Stomach smooth muscle (tissue), 2 donors: ENCODE results near the gene MYO15B.

Experiments
- H3K27ac ChIP-seq: one replicate; pipeline ENCODE4 v1.7.0; 2013; ENCODE audit warnings: mild to moderate bottlenecking, low read length, inconsistent platforms
- H3K27me3 ChIP-seq, 2 donors: one replicate each; pipeline ENCODE4 v1.7.0; 2013; ENCODE audit warnings: low read length in 2 of 2; ENCODE audit not compliant: insufficient read depth in 2 of 2, control insufficient read depth in 1 of 2
- H3K36me3 ChIP-seq, 2 donors: one replicate each; pipeline ENCODE4 v1.7.0; 2013; ENCODE audit warnings: low read length in 2 of 2; ENCODE audit not compliant: control insufficient read depth in 2 of 2, insufficient read depth in 2 of 2
- H3K4me1 ChIP-seq: one replicate; pipeline ENCODE4 v1.7.0; 2013; ENCODE audit warnings: low read length; ENCODE audit not compliant: control insufficient read depth, insufficient read depth
- H3K4me3 ChIP-seq, 2 donors: one replicate each; pipeline ENCODE4 v1.7.0; 2013; ENCODE audit warnings: low read length in 2 of 2
- H3K9ac ChIP-seq, 2 donors: one replicate each; pipeline ENCODE4 v1.7.0; 2013; ENCODE audit warnings: low read length in 2 of 2, mild to moderate bottlenecking in 1 of 2
- H3K9me3 ChIP-seq, 2 donors: one replicate each; pipeline ENCODE4 v1.7.0; 2013; ENCODE audit warnings: low read length in 2 of 2; ENCODE audit not compliant: control insufficient read depth in 2 of 2
- donor health status: healthy.
- donor health status: Pancreatic carcinoma.

MYO15B gene

DNA sequence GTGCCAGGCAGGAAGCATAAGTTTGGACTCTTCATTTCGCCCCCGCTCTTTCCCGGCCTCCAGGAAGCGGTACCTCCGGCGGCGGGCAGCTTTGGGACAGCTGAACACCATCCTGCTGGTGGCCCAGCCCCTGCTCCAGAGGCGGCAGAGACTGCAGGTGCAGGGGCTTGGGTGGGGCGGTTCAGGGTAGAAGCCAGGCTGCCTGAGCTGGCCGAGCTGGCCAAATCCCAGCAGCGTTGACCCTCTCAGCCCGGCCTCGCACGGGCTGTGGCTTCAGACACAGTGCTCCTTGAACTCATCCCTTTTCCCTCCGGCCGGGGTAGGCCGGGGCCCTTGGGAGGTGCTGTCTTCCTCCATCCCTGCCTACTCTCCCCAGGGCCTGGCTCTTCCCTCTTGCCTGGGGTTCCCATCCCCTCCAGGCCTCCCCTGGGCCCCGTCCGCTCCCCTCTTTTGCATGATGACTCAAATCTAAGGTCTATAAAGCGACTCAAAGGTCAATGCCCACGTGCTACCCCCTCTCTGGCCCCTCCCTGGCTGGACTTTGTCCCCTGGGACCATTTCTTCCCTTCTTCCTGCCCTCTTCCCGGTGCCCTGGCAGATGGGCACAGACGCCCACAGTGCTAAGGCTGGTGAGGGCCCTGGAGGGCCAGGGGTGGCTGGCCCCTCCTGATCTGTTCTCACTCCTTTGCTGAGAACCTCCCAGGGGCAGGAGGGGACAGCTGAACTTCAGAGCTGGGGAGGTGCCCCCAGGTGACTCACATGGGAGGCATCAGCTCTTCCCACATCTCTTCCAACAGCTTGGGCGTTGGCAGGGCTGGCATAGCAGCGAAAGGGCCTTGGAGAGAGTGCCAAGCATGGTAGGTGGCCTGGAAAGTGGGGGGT lies 22.7 kb downstream of the MYO15B start:
- Histone ChIP-seq H3K27me3 (no peaks in the 10 kb centered on the region), H3K9me3 (no peaks in the 10 kb centered on the region), H3K4me3 (no peak overlapping the region), H3K27ac (no peak overlapping the region), H3K9ac (no peak overlapping the region), H3K36me3 (peaks cover 3 to 5% of the 10 kb centered on the region in 2 donors), H3K4me1 (no peaks in the 10 kb centered on the region)

DNA sequence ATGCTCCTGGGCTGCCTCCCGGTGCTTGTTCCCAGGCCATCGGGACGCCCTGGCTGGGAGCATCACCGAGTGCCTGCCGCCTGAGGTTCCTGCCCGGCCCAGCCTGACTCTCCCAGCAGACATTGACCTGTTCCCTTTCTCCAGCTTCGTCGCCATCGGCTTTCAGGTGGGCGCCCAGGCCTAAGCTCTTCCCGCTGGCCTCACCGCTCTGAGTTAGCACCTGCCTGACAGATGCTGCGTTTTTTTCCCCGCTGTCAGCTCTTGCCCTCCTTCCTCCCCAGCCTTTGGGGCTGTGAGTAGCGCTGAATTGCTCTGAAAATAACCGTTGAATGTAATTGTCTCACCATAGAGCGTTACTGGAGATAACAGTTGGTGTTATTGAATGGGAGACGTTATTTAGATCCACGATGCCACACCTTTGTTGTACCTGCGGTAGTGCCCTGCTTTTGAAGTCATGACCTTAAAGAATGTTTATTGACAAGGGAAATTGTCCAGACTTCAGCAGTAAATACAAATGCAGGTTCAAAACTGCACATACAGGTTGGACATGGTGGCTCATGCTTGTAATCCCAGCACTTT lies 24.3 kb downstream of the MYO15B start:
- Histone ChIP-seq H3K36me3 (peaks cover 3 to 4% of the 10 kb centered on the region in 2 donors), H3K27me3 (no peaks in the 10 kb centered on the region), H3K4me1 (no peaks in the 10 kb centered on the region), H3K9me3 (no peaks in the 10 kb centered on the region), H3K27ac (no peak overlapping the region), H3K9ac (no peak overlapping the region), H3K4me3 (no peak overlapping the region)

DNA sequence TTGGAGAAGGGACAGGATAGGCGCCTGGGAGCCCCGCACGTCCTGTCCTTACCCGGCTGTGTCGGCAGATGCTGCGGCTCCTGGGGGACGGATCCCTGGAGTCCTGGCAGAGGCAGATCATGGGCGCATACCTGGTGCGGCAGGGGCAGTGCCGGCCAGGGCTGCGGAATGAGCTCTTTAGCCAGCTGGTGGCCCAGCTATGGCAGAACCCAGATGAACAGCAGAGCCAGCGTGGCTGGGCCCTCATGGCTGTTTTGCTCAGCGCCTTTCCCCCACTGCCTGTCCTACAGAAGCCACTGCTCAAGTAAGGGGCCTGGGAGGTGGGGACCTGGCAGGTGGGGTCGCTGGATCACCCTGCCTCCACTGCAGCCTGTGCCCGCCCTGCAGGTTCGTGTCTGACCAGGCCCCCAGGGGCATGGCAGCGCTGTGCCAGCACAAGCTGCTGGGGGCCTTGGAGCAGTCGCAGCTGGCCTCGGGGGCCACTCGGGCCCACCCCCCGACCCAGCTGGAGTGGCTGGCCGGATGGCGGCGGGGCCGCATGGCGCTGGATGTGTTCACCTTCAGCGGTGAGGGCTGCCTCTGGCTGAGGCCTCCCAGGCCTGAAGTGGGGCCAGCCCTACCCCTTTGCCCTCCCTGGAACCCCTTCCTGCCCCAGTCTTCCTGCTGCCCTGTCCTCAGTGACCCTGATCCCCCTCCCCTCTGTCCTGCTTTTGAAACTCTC lies 25.5 kb downstream of the MYO15B start:
- no peaks in the 10 kb centered on the region for H3K27me3 ChIP-seq
- H3K27ac ChIP-seq = no peak overlapping the region
- no peaks in the 10 kb centered on the region for H3K9me3 ChIP-seq
- H3K9ac ChIP-seq = no peak overlapping the region
- H3K4me3 ChIP-seq = no peak overlapping the region
- H3K36me3 ChIP-seq = peaks cover 7 to 8% of the 10 kb centered on the region in 2 donors
- no peaks in the 10 kb centered on the region for H3K4me1 ChIP-seq

DNA sequence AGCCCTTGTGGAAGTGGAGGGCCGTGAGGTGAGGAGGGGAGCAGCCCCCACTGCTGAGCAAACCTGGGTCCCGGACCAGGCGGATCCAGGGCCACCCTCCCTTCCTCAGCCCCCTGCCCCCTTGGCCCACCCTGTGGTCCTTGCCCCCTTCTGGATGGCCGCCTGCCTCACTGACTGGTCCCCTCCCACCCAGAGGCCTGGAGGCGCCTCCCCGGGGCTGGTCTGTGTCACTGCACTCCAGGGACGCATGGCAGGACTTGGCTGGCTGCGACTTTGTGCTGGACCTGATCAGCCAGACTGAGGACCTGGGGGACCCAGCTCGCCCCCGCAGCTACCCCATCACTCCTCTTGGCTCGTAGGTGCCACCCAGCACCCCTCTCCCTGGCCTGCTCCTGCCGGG lies 26.4 kb downstream of the MYO15B start:
- no peaks in the 10 kb centered on the region for H3K4me1 ChIP-seq
- H3K36me3 ChIP-seq = peaks cover 9 to 10% of the 10 kb centered on the region in 2 donors
- no peaks in the 10 kb centered on the region for H3K9me3 ChIP-seq
- no peaks in the 10 kb centered on the region for H3K27me3 ChIP-seq
- H3K27ac ChIP-seq = no peak overlapping the region
- no peak overlapping the region for H3K9ac ChIP-seq
- no peak overlapping the region for H3K4me3 ChIP-seq

DNA sequence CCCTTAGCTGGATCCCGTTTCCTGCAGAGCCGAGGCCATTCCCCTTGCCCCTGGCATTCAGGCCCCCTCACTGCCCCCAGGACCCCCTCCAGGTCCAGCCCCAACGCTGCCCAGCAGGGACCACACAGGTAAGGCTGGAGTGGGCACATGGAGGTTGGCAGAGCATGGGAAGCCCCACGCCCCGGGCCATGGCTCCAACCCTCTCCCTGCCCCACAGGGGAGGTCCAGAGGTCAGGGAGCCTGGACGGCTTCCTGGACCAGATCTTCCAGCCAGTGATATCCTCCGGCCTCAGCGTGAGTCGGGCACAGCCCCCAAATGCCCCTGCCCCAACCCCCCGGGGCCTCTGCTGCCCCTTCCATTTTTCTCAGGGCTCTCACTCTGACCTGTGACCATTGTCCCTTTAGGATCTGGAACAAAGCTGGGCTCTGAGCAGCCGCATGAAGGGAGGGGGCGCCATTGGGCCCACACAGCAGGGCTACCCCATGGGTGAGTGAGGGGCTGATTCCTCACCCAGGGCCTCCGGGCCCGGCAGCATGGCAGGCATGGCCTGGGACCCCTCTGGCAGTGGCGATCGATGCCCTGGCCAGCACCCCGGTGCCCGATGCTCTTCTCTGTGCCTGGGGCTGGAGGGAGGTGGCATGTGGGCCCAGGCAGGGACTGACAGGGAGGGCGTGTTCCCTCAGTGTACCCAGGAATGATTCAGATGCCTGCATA lies 27.1 kb downstream of the MYO15B start:
- H3K36me3 ChIP-seq = peaks cover 9 to 10% of the 10 kb centered on the region in 2 donors
- H3K9me3 ChIP-seq = no peaks in the 10 kb centered on the region
- no peak overlapping the region for H3K27ac ChIP-seq
- H3K9ac ChIP-seq = no peak overlapping the region
- H3K4me3 ChIP-seq = no peak overlapping the region
- H3K27me3 ChIP-seq = no peaks in the 10 kb centered on the region
- no peaks in the 10 kb centered on the region for H3K4me1 ChIP-seq

DNA sequence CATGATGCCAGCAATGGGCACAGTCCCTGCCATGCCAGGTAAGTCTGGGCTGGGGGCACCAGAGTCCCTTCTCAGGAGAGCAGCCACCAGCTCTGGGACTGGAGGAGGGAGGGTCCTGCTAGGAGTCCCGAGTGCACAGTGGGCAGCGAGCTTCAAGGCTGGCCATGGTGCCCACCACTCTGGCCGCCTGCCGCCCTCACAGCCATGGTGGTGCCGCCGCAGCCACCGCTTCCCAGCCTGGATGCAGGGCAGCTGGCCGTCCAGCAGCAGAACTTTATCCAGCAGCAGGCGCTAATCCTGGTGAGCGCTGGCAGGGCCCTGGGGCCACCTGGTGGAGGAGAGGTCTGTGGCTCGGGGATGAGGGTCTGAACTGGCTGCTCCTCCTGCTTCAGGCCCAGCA lies 27.7 kb downstream of the MYO15B start:
- no peaks in the 10 kb centered on the region for H3K27me3 ChIP-seq
- H3K9ac ChIP-seq = no peak overlapping the region
- H3K9me3 ChIP-seq = no peaks in the 10 kb centered on the region
- no peaks in the 10 kb centered on the region for H3K4me1 ChIP-seq
- H3K36me3 ChIP-seq = peaks cover 9 to 10% of the 10 kb centered on the region in 2 donors
- no peak overlapping the region for H3K4me3 ChIP-seq
- H3K27ac ChIP-seq = no peak overlapping the region

DNA sequence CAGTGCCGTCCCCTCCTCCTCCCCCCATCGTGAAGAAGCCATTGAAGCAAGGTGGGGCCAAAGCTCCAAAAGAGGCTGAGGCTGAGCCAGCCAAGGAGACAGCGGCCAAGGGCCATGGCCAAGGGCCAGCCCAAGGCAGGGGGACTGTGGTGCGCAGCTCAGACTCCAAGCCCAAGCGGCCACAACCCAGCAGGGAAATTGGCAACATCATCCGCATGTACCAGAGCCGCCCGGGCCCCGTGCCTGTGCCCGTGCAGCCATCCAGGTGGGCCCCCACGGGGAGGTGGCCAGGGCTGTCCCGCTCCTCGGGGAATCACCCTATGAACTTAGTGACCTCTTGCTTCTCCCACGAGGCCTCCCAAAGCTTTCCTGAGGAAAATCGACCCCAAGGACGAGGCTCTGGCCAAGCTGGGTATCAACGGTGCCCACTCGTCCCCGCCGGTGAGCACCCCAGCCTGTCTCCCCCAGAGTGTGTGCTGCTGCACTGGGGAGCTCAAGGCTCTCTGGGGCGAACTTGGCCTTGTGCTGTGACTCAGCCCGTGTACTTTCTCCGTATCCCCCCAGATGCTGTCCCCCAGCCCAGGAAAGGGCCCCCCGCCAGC lies 29.0 kb downstream of the MYO15B start:
- H3K27ac ChIP-seq = no peak overlapping the region
- H3K27me3 ChIP-seq = no peaks in the 10 kb centered on the region
- H3K9me3 ChIP-seq = no peaks in the 10 kb centered on the region
- peaks cover 10 to 11% of the 10 kb centered on the region in 2 donors for H3K36me3 ChIP-seq
- no peak overlapping the region for H3K4me3 ChIP-seq
- no peak overlapping the region for H3K9ac ChIP-seq
- H3K4me1 ChIP-seq = no peaks in the 10 kb centered on the region

DNA sequence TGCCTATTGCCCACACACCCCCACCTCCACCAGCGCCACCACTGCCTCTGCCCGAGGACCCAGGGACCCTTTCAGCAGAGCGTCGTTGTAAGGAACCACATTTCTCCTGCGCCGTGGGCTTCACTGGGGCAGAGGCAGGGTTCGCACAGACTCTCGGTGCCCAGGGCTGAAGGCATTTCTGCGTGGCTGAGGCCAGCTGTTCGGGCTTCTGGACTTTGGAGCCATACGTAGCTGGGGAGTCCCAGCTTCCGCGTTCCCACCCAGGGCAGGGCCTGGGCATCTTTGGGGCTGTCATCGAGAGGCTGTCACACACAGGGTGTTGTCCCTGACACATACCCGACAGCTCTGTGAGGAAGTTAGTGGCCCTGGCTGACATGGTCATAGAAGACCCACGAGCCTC lies 29.6 kb downstream of the MYO15B start:
- H3K27ac ChIP-seq = no peak overlapping the region
- peaks cover 7 to 17% of the 10 kb centered on the region in 2 donors for H3K36me3 ChIP-seq
- no peak overlapping the region for H3K9ac ChIP-seq
- H3K4me1 ChIP-seq = no peaks in the 10 kb centered on the region
- H3K9me3 ChIP-seq = no peaks in the 10 kb centered on the region
- no peaks in the 10 kb centered on the region for H3K27me3 ChIP-seq
- no peak overlapping the region for H3K4me3 ChIP-seq

DNA sequence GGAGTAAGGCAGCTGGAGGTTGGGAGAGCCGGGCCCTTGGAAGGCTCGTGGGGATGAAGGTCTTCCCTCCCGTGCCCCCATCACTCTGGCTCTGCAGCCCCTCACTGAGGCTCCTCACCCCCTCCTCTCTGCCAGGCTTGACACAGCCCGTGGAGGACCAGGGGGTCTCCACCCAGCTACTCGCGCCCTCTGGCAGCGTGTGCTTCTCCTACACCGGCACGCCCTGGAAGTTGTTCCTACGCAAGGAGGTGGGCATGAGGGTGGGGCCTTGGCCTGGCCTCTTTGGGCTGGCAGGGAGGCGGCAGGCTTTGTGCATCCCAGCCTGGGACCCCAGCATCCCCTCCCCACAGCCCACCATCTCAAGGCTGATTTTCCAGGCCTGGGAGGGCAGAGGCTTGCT lies 30.1 kb downstream of the MYO15B start:
- no peaks in the 10 kb centered on the region for H3K27me3 ChIP-seq
- H3K9ac ChIP-seq = no peak overlapping the region
- no peak overlapping the region for H3K4me3 ChIP-seq
- H3K4me1 ChIP-seq = no peaks in the 10 kb centered on the region
- peaks cover 6 to 18% of the 10 kb centered on the region in 2 donors for H3K36me3 ChIP-seq
- H3K9me3 ChIP-seq = no peaks in the 10 kb centered on the region
- no peak overlapping the region for H3K27ac ChIP-seq
